K562 (cell line): ENCODE data around the gene ZNF124. TPM values are rescaled to one million over a fixed set of nuclear protein-coding genes. Genes with fewer than 3 reads are reported as not detected.

Experiments used
- ATAC-seq: fragments of 200-7000 bp; cut with Tn5 transposase; 3 replicates; pipeline ENCODE4 v1.9.1; 2020; ENCODE audit warnings: moderate library complexity
- BruUV-seq: library from RNA; stranded (reverse); fragments of 400-500 nt; replicated peaks from 2 replicates; lab custom pipeline; 2021; lab: Mats Ljungman, UMichigan
- CTCF ChIA-PET: fragments of 300-600 bp; formaldehyde crosslinking; extraction: SDS; loops from one replicate; lab custom pipeline; 2021; ENCODE audit warnings: low intra/inter-chr PET ratio; lab: Yijun Ruan, JAX
- POLR2A ChIA-PET: fragments of 300-600, 350-650 bp; sonication (Branson Sonifier 250); formaldehyde crosslinking; extraction: SDS; loops from one replicate; lab custom pipeline; 2021; ENCODE audit warnings: antibody characterized with exemption, inconsistent platforms; lab: Yijun Ruan, JAX
- DNase-seq, 4 experiments: peaks; one replicate each; pipeline versions ENCODE4 v3.0.0 to v3.0.0-alpha.2; 2011 to 2018; ENCODE audit warnings: low spot score in 3 of 4, mixed read lengths in 3 of 4; ENCODE audit errors: extremely low read depth in 1 of 4
- FAIRE-seq: peaks from 2 replicates; lab custom pipeline; 2011; peaks lifted over from hg19 to GRCh38; lab: Jason Lieb, UNC
- H2AFZ ChIP-seq: 2 replicates; pipeline ENCODE4 v1.6.0; 2011; ENCODE audit warnings: low read depth, low read length, control low read depth, inconsistent platforms
- H3K27ac ChIP-seq: fragments of 200-600 bp; 3 replicates; pipeline ENCODE4 v1.8.0; 2011; ENCODE audit warnings: low read depth, mild to moderate bottlenecking, control low read depth, inconsistent platforms, low read length, moderate library complexity, mixed read lengths; ENCODE audit errors: extremely low read depth
- H3K27me3 ChIP-seq, 2 experiments: fragments of 300-600 bp in 1 of 2; 2 replicates in 1 of 2; 3 replicates in 1 of 2; pipeline versions ENCODE4 v1.6.0 to v1.8.0; 2011; ENCODE audit warnings: inconsistent platforms in 2 of 2, low read length in 2 of 2, mild to moderate bottlenecking in 1 of 2, mixed read lengths in 1 of 2, moderate library complexity in 1 of 2; ENCODE audit not compliant: control insufficient read depth in 2 of 2, insufficient read depth in 2 of 2
- H3K36me3 ChIP-seq: fragments of 300-600 bp; 3 replicates; pipeline ENCODE4 v1.8.0; 2011; ENCODE audit warnings: mild to moderate bottlenecking, low read length, inconsistent platforms; ENCODE audit not compliant: control insufficient read depth, insufficient read depth
- H3K4me1 ChIP-seq, 2 experiments: fragments of 200-600 bp in 1 of 2; replicated peaks in 1 of 2; 2 replicates in 1 of 2; 3 replicates in 1 of 2; pipeline versions ENCODE4 v1.5.1 to v1.8.0; 2011; ENCODE audit warnings: inconsistent platforms in 2 of 2, low read length in 2 of 2, mild to moderate bottlenecking in 1 of 2, mixed read lengths in 1 of 2, moderate library complexity in 1 of 2; ENCODE audit not compliant: control insufficient read depth in 2 of 2, insufficient read depth in 2 of 2
- H3K4me2 ChIP-seq: 2 replicates; pipeline ENCODE4 v1.6.1; 2011; ENCODE audit warnings: low read length, control low read depth, inconsistent platforms, mixed read lengths; ENCODE audit not compliant: insufficient read depth
- H3K4me3 ChIP-seq: fragments of 200-600 bp; sonication (generic), shearing (Covaris generic); 2 replicates; pipeline ENCODE4 v1.5.1; 2016; ENCODE audit warnings: control low read depth, inconsistent platforms
- H3K79me2 ChIP-seq: fragments of 200-600 bp; 3 replicates; pipeline ENCODE4 v1.8.0; 2011; ENCODE audit warnings: low read length, inconsistent platforms; ENCODE audit not compliant: control insufficient read depth, insufficient read depth
- H3K9ac ChIP-seq, 2 experiments: 2 replicates each; pipeline versions ENCODE4 v1.6.0 to v1.6.1; 2011; ENCODE audit warnings: low read depth in 2 of 2, low read length in 2 of 2, control low read depth in 1 of 2, inconsistent platforms in 1 of 2, mild to moderate bottlenecking in 1 of 2, mixed read lengths in 1 of 2; ENCODE audit not compliant: insufficient read depth in 1 of 2
- H3K9me1 ChIP-seq: one replicate; pipeline ENCODE4 v1.6.0; 2011; ENCODE audit warnings: inconsistent platforms, mild to moderate bottlenecking, low read length, moderate library complexity; ENCODE audit not compliant: control insufficient read depth, insufficient read depth
- H3K9me3 ChIP-seq: replicated peaks from 2 replicates; pipeline ENCODE4 v1.5.1; 2011; ENCODE audit warnings: low read depth, low read length, inconsistent platforms; ENCODE audit not compliant: control insufficient read depth, insufficient read depth
- H4K20me1 ChIP-seq: replicated peaks from 2 replicates; pipeline ENCODE4 v1.6.1; 2011; ENCODE audit warnings: low read length, inconsistent platforms, mixed read lengths; ENCODE audit not compliant: control insufficient read depth, insufficient read depth
- DNMT1 ChIP-seq: fragments of 450-650 bp; IDR thresholded peaks from 2 replicates; pipeline ENCODE4 v1.6.1; 2016; ENCODE audit warnings: antibody characterized with exemption, mild to moderate bottlenecking
- EGR1 ChIP-seq: fragments of 450-650 bp; conservative IDR thresholded peaks from 2 replicates; pipeline ENCODE4 v1.6.1; 2017; ENCODE audit warnings: mild to moderate bottlenecking
- GABPB1 ChIP-seq: sonication (generic); formaldehyde crosslinking; IDR thresholded peaks from 2 replicates; pipeline ENCODE4 v1.8.0; 2022; ENCODE audit warnings: mild to moderate bottlenecking, missing genetic modification reagents
- ZBTB1 ChIP-seq: sonication (generic); formaldehyde crosslinking; IDR thresholded peaks from 2 replicates; pipeline ENCODE4 v1.8.1; 2023; ENCODE audit warnings: missing genetic modification reagents, low read depth, mild to moderate bottlenecking, borderline replicate concordance
- WGBS: fragments of 100-300 bp; shearing (Covaris generic); methylation state at CpG from one replicate; pipeline ENCODE4 v1.1.6; 2016; ENCODE audit warnings: low coverage, mixed read lengths; ENCODE audit not compliant: insufficient coverage; ENCODE audit errors: missing lambda C conversion rate; 5-methylcytosine and 5-hydroxymethylcytosine counted together
- in situ Hi-C: fragments of 300-500 bp; cut with MboI; formaldehyde crosslinking; loops from 4 replicates; pipeline ENCODE4 v1.15.0; 2018; ENCODE audit warnings: inconsistent platforms, mixed read lengths
- intact Hi-C: fragments of 100-400 bp; cut with micrococcal nuclease; formaldehyde crosslinking; loops from 2 replicates; pipeline ENCODE4 v1.14.2; 2022
- polyA plus RNA-seq, 8 experiments: library from polyadenylated mRNA; depleted of rRNA in 4 of 8; stranded (reverse) in 5 of 8; unstranded in 3 of 8; fragments of >200 nt; fragmentation: Nextera tagmentation in 2 of 8; fragmentation: Illumina TruSeq in 1 of 8; extraction: Ambion mirVana in 2 of 8; extraction: Trizol in 1 of 8; gene quantifications; 2 replicates each; pipeline versions ENCODE4 v1.2.1 to v1.2.3, GENCODE V29; 2011 to 2014; ENCODE audit warnings: inconsistent platforms in 1 of 8, missing spikeins in 1 of 8
- total RNA-seq, 7 experiments: library from RNA; depleted of rRNA in 6 of 7; stranded (reverse); fragments of >200 nt in 6 of 7; fragmentation: Illumina TruSeq in 2 of 7; extraction: Trizol in 2 of 7; gene quantifications; 2 replicates each; pipeline versions ENCODE4 v1.2.1 to v1.2.3, GENCODE V29; 2011 to 2021; ENCODE audit warnings: low replicate concordance in 1 of 7
- TF ChIP-seq, protein P1 (sequence below): IDR thresholded peaks from 2 replicates; pipeline ENCODE4 v1.6.1; 2011; ENCODE audit not compliant: insufficient read length; ENCODE audit errors: extremely low read depth

Gene ZNF124
- total and polyA plus RNA-seq, 9 of the 15 experiments (the other 6 are each of a cell fraction or from before 2014, with no cell fraction given) = 7.6 to 71.5 (median 20.2) TPM

DNA sequence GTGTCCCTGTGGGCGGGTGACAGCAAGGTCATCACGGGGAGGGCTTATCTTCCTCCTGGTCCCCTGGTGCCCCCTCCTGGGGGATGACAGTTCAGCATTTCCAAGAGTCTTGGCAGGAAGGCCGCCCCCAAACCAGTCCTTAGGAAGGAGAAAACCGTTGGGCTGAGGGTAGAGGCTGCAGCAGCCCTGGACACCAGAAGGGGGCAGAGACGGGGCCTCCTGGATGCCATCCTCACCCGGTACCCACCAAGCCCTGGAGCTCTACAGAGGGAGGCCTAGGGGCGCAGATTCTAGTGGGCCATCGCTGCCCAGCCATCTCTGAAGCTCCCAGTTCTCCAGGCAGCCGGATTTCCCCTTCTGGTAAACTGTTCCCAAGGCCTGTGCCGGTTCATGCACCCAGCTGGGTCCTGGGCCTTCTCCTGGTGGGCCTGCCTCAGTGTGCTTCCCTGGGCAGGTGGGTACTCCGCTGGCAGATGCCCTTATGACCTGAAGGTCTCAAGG is 52.8 kb downstream of the ZNF124 start (continued):
- no peak for TF ChIP-seq DNMT1
- TF ChIP-seq ZBTB1 (CRISPR knock-in tag) = no peak
- TF ChIP-seq GABPB1 (CRISPR knock-in tag) = peak; percentile 30; the same call in 1 of the 2 replicates

DNA sequence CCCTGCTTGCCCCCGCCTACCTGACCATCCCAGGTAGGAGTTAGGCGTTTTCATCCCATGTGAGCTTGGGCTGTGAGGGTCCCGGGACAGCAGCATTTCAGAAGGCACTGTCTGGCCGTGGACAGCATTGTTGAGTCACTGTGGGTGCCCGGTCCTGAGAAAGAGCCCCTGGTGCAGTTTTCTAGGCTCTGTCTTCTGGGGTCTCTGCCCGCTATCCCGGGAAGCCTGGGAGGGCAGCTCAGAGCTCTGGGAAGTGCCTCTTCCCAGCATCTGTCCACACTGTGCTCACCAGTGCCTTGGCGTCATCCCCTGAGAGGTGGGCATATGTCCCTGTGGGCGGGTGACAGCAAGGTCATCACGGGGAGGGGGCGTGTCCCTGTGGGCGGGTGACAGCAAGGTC is 56.3 kb downstream of the ZNF124 start:
- no TSS peak for BruUV-seq

More for the DNA sequence above, 56.3 kb downstream of the ZNF124 start:
- Histone ChIP-seq H3K27me3 (no peaks in the 10 kb centered on the region), H3K4me3 (no peak overlapping the region), H2AFZ (no peak overlapping the region), H4K20me1 (no peaks in the 10 kb centered on the region), H3K4me1 (peaks cover 3 to 35% of the 10 kb centered on the region in 2 experiments), H3K36me3 (no peaks in the 10 kb centered on the region), H3K9ac (no peak overlapping the region), H3K9me1 (no peaks in the 10 kb centered on the region), H3K4me2 (no peak overlapping the region), H3K79me2 (no peaks in the 10 kb centered on the region; the same call in 2 of the 3 replicates), H3K9me3 (peaks cover 5% of the 10 kb centered on the region), H3K27ac (no peak overlapping the region)
- WGBS = 90% methylated on average over 8 of the region's 12 CpGs
- POLR2A ChIA-PET = no interaction called here
- TF ChIP-seq, protein P1, sequence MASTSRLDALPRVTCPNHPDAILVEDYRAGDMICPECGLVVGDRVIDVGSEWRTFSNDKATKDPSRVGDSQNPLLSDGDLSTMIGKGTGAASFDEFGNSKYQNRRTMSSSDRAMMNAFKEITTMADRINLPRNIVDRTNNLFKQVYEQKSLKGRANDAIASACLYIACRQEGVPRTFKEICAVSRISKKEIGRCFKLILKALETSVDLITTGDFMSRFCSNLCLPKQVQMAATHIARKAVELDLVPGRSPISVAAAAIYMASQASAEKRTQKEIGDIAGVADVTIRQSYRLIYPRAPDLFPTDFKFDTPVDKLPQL = no peak
- 0 out of 2 replicates have a peak, but pooled peaks have one; percentile 7 for TF ChIP-seq EGR1
- CTCF ChIA-PET = no interaction called here
- ATAC-seq = no peak
- FAIRE-seq = no peak
- DNase-seq = no peak
- intact Hi-C loops (no loop called here), in situ Hi-C loops (no loop called here)
